ENCODE measurements around the gene KIF26B. TPM values are rescaled to one million over a fixed set of nuclear protein-coding genes. Genes with fewer than 3 reads are reported as not detected.

The KIF26B gene
- total and polyA plus RNA-seq, 2 of the 4 experiments (the other 2 are of a cell fraction), result 0.53 to 0.54 TPM

DNA sequence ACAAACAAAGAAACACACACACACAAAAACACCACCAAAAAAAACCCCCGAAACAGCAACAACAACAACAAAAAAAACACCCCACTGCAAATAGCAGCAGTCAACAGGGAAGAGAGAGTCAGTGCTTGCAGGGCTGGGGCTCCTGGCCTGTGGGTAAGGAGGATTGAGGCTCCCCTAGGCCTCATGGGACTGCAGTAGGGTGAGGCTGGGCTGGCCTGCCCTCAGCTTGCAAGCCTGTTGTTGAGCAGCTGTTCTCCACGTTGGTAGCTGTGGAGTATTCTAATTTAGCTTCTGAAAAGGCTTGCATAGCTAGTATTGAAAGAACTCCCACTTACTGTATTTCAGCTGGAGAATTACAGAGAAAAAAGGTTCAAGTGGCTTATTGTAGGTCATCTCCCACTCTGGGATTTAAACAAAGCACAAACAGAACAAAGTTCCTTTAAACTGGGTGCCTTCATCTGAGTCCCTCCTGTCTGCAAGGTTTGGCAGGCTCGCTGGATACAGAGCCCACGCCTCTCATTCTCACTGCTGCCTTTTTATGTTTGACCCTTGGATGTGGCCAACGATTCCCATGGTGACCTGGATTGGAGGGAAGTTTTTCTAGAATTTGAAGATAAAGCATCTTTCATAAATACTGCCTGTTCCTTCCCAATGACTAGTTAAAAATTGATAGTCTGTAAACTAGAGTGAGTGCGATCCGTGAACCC, 247.2 kb downstream of the KIF26B start:
- dilution Hi-C loops (cut with HindIII; ENCODE audit: low sequenced_read_pairs, unreplicated experiment), result no loop called here
- no CpG with 5 or more reads among the region's 7 CpGs for WGBS, 2 experiments (ENCODE audit: extremely low coverage in 2 of 2, insufficient read length in 1 of 2)

More for the DNA sequence above, 247.2 kb downstream of the KIF26B start:
- Histone ChIP-seq H3K79me1 (ENCODE audit: low read depth in 1 of 2, low read length in 2 of 2) (no peaks in the 10 kb centered on the region), H3K9ac (ENCODE audit: low read depth, low read length) (no peak overlapping the region), H2BK15ac (ENCODE audit: low read depth, low read length) (no peak overlapping the region), H3K14ac (replicated peaks; ENCODE audit: low read depth, low read length) (no peak overlapping the region), H3K18ac (ENCODE audit: low read depth, low read length) (no peak overlapping the region), H3K56ac (ENCODE audit: extremely low read depth, insufficient read depth, low read length) (no peak overlapping the region), H4K5ac (ENCODE audit: low read depth, low read length) (no peak overlapping the region), H4K20me1 (ENCODE audit: insufficient read depth, low read length) (no peaks in the 10 kb centered on the region), H4K91ac (ENCODE audit: insufficient read depth, low read depth, low read length) (no peak overlapping the region), H3K4me3 (ENCODE audit: insufficient read depth, low read depth, low read length) (no peak overlapping the region), H3K4me1 (ENCODE audit: control insufficient read depth, insufficient read depth, low read length) (no peaks in the 10 kb centered on the region), H2BK5ac (ENCODE audit: low read depth, low read length, poor library complexity, severe bottlenecking) (no peak overlapping the region), H4K8ac (ENCODE audit: low read depth in 2 of 2, low read length in 2 of 2) (no peak overlapping the region), H3K4ac (ENCODE audit: low read depth, low read length) (no peak overlapping the region), H3K4me2 (ENCODE audit: low read depth, low read length) (no peak overlapping the region), H3K27ac (ENCODE audit: insufficient read depth, low read length) (no peak overlapping the region), H2AK9ac (replicated peaks; ENCODE audit: low read depth, low read length, poor library complexity) (no peak overlapping the region), H3K36me3 (ENCODE audit: control insufficient read depth, insufficient read depth, low read length) (no peaks in the 10 kb centered on the region), H2BK20ac (ENCODE audit: low read depth, low read length) (no peak overlapping the region), H3K27me3 (ENCODE audit: control insufficient read depth, insufficient read depth, low read length) (no peaks in the 10 kb centered on the region), H2AK5ac (ENCODE audit: low read depth, low read length) (no peak overlapping the region), H3K23ac (ENCODE audit: low read depth, low read length) (no peak overlapping the region), H2BK120ac (ENCODE audit: low read depth, low read length) (no peak overlapping the region), H3K9me1 (ENCODE audit: insufficient read depth, low read length) (peaks cover 4% of the 10 kb centered on the region; the same call in 1 of the 2 replicates), H3K9me3 (ENCODE audit: control insufficient read depth, insufficient read depth, low read length) (no peaks in the 10 kb centered on the region), H2AFZ (replicated peaks; ENCODE audit: low read length, poor library complexity) (no peak overlapping the region)
- ChIA-PET POLR2A (ENCODE audit: unreplicated experiment) (no interaction called here), CTCF (no interaction called here)
- DNase-seq (no peak), ATAC-seq (ENCODE audit: low read depth) (no peak)
- TF ChIP-seq, protein P1, sequence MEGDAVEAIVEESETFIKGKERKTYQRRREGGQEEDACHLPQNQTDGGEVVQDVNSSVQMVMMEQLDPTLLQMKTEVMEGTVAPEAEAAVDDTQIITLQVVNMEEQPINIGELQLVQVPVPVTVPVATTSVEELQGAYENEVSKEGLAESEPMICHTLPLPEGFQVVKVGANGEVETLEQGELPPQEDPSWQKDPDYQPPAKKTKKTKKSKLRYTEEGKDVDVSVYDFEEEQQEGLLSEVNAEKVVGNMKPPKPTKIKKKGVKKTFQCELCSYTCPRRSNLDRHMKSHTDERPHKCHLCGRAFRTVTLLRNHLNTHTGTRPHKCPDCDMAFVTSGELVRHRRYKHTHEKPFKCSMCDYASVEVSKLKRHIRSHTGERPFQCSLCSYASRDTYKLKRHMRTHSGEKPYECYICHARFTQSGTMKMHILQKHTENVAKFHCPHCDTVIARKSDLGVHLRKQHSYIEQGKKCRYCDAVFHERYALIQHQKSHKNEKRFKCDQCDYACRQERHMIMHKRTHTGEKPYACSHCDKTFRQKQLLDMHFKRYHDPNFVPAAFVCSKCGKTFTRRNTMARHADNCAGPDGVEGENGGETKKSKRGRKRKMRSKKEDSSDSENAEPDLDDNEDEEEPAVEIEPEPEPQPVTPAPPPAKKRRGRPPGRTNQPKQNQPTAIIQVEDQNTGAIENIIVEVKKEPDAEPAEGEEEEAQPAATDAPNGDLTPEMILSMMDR (conservative IDR thresholded peaks at IDR 0.05; ENCODE audit: low read depth, low read length), result no peak
- TF ChIP-seq, protein P2, sequence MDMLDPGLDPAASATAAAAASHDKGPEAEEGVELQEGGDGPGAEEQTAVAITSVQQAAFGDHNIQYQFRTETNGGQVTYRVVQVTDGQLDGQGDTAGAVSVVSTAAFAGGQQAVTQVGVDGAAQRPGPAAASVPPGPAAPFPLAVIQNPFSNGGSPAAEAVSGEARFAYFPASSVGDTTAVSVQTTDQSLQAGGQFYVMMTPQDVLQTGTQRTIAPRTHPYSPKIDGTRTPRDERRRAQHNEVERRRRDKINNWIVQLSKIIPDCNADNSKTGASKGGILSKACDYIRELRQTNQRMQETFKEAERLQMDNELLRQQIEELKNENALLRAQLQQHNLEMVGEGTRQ (IDR thresholded peaks at IDR 0.05; ENCODE audit: low read depth, low read length), result no peak
- TF ChIP-seq RCOR1 (IDR thresholded peaks at IDR 0.05; ENCODE audit: insufficient replicate concordance, low read length), result no peak
- no peak for TF ChIP-seq BHLHE40 (IDR thresholded peaks at IDR 0.05; ENCODE audit: low read depth, low read length)
- BruUV-seq (replicated peaks), result no TSS peak
- intact Hi-C loops (cut with micrococcal nuclease), result no loop called here
- in situ Hi-C loops (cut with MboI; ENCODE audit: low sequenced_read_pairs), result no loop called here

All from IMR-90 (cell line).